Brain microvascular endothelial cell (primary cell): ENCODE results near the gene SIGMAR1.
A peak's percentile ranks its signal among the peaks of the same experiment; 100 is the strongest.
"Not testable (repeated sequence)": the region's sequence is repeated elsewhere in the genome, so short reads cannot be mapped to it uniquely, and the experiment has no call there.

Experiments
- DNase-seq: peaks from one replicate; pipeline ENCODE4 v3.0.0-alpha.2; 2020
- H3K27ac ChIP-seq: fragments of 250-450 bp; sonication (Bioruptor Pico); 2 replicates; pipeline ENCODE4 v1.5.1; 2020; ENCODE audit warnings: mild to moderate bottlenecking, moderate library complexity
- H3K27me3 ChIP-seq: fragments of 250-450 bp; sonication (Bioruptor Pico); replicated peaks from 2 replicates; pipeline ENCODE4 v1.5.1; 2020; ENCODE audit warnings: mild to moderate bottlenecking
- H3K36me3 ChIP-seq: fragments of 250-450 bp; sonication (Bioruptor Pico); replicated peaks from 2 replicates; pipeline ENCODE4 v1.5.1; 2020; ENCODE audit warnings: mild to moderate bottlenecking
- H3K4me3 ChIP-seq: 2 replicates; pipeline ENCODE4 v1.5.1; 2011; ENCODE audit warnings: low read depth, mild to moderate bottlenecking, control low read depth, low read length, moderate library complexity
- CTCF ChIP-seq: IDR thresholded peaks from 2 replicates; pipeline ENCODE4 v1.5.1; 2011; ENCODE audit warnings: low read depth, mild to moderate bottlenecking, moderate library complexity, low read length, control low read depth, inconsistent platforms; ENCODE audit errors: missing control alignments
- in situ Hi-C: cut with HindIII; loops from 2 replicates; pipeline ENCODE4 v1.10.0; 2017; ENCODE audit warnings: low sequenced_read_pairs, low pct_ligation_motif_present

The SIGMAR1 gene

GRCh38 chr9:34648673-34649072 lies 11.1 kb upstream of the SIGMAR1 start:
- no peak for TF ChIP-seq CTCF
- Histone ChIP-seq H3K27ac (no peak overlapping the region), H3K36me3 (peaks cover 10% of the 10 kb centered on the region), H3K4me3 (no peak overlapping the region), H3K27me3 (no peaks in the 10 kb centered on the region)
- no peak for DNase-seq
- in situ Hi-C loops = no loop called here

- in situ Hi-C loops = no loop called here
- H3K27ac ChIP-seq = no peak overlapping the region
- no peak for TF ChIP-seq CTCF
- H3K36me3 ChIP-seq = peaks cover 10% of the 10 kb centered on the region
- H3K27me3 ChIP-seq = no peaks in the 10 kb centered on the region
- no peak for DNase-seq
- H3K4me3 ChIP-seq = peak overlapping the region; percentile 67
Measured at GRCh38 chr9:34647651-34648050, 10.1 kb upstream of the SIGMAR1 start.

- in situ Hi-C loops = no loop called here
Measured at GRCh38 chr9:34647084-34647403, 9.5 kb upstream of the SIGMAR1 start.

GRCh38 chr9:34646211-34647083 lies 8.9 kb upstream of the SIGMAR1 start, which contains the start of gene GALT:
GALT (plus strand) TSS chr9:34646675; CDS start chr9:34646705, 30 bp downstream.
- in situ Hi-C loops = no loop called here
- peak within 1 kb of the TSS; percentile 43 for H3K27ac ChIP-seq
- TF ChIP-seq CTCF = peak; percentile 68
- peak; percentile 76 for DNase-seq
- H3K4me3 ChIP-seq = peak within 1 kb of the TSS; percentile 67
- peaks cover 10% of the 10 kb centered on the region for H3K36me3 ChIP-seq
- H3K27me3 ChIP-seq = no peaks in the 10 kb centered on the region

More at GRCh38 chr9:34647084-34647403, 9.5 kb upstream of the SIGMAR1 start:
- TF ChIP-seq CTCF = no peak
- no peak for DNase-seq
- Histone ChIP-seq H3K4me3 (peak overlapping the region; percentile 67), H3K36me3 (peaks cover 10% of the 10 kb centered on the region), H3K27me3 (no peaks in the 10 kb centered on the region), H3K27ac (no peak overlapping the region)

- H3K27ac ChIP-seq = no peak overlapping the region
- TF ChIP-seq CTCF = no peak
- H3K36me3 ChIP-seq = peaks cover 10% of the 10 kb centered on the region
- no peaks in the 10 kb centered on the region for H3K27me3 ChIP-seq
- in situ Hi-C loops = no loop called here
- no peak for DNase-seq
- no peak overlapping the region for H3K4me3 ChIP-seq
Measured at GRCh38 chr9:34644766-34645314, 7.3 kb upstream of the SIGMAR1 start.

- Histone ChIP-seq H3K27me3 (no peaks in the 10 kb centered on the region), H3K4me3 (no peak overlapping the region), H3K27ac (no peak overlapping the region), H3K36me3 (no peaks in the 10 kb centered on the region)
- DNase-seq = no peak
- TF ChIP-seq CTCF = no peak
- in situ Hi-C loops = no loop called here
Measured at GRCh38 chr9:34642679-34643078, 5.1 kb upstream of the SIGMAR1 start.

- H3K36me3 ChIP-seq, H3K27me3 ChIP-seq, H3K27ac ChIP-seq, DNase-seq, H3K4me3 ChIP-seq, in situ Hi-C loops: not testable (repeated sequence)
Measured at GRCh38 chr9:34639322-34639721, 1.7 kb upstream of the SIGMAR1 start.
